Activated CD8-positive, alpha-beta memory T cell treated with anti-CD3 and anti-CD28 coated beads for 1 hour (primary cell): ENCODE data around the gene NUDCD2.
A peak's percentile ranks its signal among the peaks of the same experiment; 100 is the strongest.
"Not testable (repeated sequence)": the region's sequence is repeated elsewhere in the genome, so short reads cannot be mapped to it uniquely, and the experiment has no call there.

Source experiments
- DNase-seq, 2 donors: peaks; one replicate each; pipeline ENCODE4 v3.0.0-alpha.2; 2020; ENCODE audit warnings: low read depth in 1 of 2; ENCODE audit errors: extremely low read depth in 1 of 2

Gene NUDCD2

GRCh38 chr5:163434401-163434866, 25.5 kb downstream of the NUDCD2 start:
- DNase-seq: no peak

DNA sequence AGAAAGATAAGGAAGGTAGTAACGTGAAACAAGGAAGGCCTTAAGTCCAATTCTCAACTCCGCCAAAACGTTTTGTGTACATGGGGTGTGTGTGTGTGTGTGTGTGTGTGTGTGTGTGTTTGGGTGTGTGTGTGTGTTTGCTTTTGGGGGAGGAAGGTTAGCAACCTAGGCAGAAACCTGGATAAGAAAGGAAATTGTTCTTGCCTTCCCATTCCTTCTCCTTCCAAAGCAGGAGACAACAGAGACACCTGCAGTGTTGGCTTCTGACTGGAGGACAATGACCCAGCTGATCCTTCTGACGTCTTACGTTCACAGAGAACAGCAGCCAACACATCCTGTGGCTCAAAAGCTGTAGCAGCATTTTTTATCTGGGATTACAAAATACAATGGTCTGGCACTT, 26.6 kb downstream of the NUDCD2 start:
- no peak for DNase-seq

- DNase-seq: no peak
Measured at GRCh38 chr5:163432544-163432943, 27.4 kb downstream of the NUDCD2 start.

DNA sequence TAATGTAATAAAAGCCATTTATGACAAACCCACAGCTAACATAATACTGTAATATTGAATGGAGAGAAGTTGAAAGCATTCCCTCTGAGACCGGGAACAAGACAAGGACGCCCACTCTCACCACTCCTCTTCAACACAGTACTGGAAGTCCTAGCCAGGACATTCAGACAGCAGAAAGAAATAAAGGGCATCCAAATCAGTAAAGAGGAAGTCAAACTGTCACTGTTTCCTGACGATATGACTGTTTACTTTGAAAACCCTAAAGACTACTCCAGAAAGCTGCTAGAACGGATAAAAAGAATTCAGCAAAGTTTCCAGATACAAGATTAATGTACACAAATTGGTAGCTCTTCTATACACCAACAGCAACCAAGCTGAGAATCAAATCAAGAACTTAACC, 33.8 kb downstream of the NUDCD2 start:
- DNase-seq: not testable (repeated sequence)

- DNase-seq: no peak
Measured at GRCh38 chr5:163424836-163425235, 35.1 kb downstream of the NUDCD2 start.

GRCh38 chr5:163415673-163416072, 44.2 kb downstream of the NUDCD2 start:
- DNase-seq: not testable (repeated sequence)

GRCh38 chr5:163410505-163410904, 49.4 kb downstream of the NUDCD2 start:
- DNase-seq: no peak

GRCh38 chr5:163409384-163409783, 50.5 kb downstream of the NUDCD2 start:
- no peak for DNase-seq

DNA sequence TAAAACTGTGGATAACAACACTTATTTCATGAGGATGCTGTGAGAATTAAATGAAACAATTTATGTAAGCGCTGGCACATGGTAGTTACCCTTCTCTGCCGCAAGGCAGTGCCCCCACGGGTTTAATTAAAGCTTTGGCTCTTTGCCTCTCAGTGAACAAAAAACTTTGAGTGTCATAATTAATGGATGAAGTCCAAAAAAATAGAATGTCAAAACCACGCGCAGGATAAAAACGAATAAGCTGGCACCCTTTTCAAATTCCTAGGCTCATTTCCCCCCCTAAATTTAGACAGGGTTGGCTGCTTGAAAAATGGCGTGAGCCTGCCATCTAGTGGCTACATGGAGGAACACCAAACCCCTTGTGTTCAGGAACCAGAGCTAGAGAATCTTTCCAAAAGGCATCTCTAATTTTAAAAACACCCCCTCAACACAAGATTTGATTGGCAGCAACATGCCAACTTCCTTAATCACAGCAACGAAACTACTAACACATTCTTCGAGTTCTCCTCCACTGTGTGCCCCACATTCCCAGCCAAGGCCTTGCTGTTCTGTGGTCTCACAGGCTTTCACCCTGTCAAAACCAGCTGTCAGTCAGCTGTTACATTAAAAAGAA, 51.5 kb downstream of the NUDCD2 start:
- peak in 1 of 2 donors; percentile 29 for DNase-seq

DNA sequence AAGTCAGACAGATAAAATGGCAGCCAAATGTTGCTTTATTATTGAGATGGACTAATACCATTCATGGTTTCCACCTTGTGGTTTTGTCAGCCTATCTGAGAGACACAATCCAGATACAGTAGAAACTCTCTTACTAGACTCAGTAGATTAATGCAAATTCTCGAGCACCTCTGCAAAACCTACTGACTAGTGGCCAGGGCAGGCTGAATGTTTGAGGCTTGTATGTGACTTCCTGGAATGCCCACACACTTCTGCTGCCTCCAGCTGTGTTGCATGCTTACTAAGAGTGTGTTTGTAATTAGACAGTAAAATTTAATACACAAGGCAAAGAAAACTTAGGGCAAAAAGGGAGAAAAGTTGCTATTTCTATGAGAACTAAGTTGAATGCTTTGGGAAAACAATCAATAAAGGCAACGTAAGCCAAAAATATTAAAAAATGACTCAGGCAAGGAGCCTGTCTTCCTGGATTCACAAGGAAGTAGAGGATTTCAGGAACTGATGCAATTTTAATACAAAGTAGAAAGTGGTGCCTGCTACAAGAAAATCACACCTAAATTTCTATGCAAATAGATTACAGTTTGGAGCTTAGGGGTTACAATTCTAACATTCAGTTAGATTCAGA, 52.8 kb downstream of the NUDCD2 start:
- DNase-seq: no peak

DNA sequence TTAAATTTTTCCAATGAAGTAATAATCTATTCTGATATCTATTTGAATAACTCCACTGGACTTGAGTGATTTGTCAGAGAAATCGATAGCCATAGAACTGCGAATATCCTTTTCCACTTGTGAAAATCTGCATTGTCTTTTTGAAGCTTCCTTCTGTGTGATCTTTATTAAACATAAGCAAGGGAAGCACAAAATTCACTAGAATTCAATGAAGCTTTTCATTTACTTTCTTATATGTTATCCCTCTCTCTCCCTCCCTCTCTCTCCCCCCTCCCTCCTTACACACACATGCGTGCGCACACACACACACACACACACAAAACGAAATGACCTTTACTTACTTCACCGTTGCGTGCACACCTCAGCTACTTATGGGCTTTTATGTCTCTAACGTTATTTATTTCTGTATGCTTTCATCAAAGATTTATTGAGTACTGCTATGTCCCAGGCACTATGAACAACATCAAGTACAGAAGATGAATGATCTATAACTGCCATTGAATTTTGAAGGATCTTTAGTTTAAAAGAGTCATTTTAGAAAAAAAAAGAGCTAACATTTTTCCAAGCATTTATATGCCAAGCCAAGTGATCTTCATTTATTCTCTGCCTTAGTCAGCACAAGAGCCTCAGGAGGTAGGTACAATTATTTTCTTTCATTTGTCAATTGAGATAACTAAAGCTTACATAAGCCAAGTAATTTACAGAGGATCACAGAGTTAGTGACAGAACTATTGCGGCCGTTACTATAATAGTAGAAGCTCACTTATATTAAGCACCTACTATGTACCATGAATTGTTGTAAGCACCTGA, 55.3 kb downstream of the NUDCD2 start:
- no peak for DNase-seq

GRCh38 chr5:163402007-163402406, 57.9 kb downstream of the NUDCD2 start:
- no peak for DNase-seq

DNA sequence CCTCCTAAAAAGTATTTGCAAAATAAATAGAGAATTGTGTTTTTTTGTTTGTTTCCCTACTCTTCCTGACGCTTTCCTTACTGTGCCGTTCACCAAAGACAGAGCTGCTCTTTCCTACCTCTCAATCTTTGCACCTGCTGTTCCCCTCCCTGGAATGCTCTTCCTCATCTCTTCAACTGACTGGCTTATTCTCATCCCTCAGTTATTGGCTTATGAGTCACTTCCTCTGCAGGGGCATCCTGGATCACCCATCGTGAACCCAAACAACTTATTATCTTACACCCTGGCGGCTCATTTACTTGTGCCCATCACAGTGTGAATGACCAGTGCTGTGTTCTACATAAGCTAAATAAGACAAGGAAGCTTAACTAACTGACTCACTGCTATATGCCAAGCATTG, 58.6 kb downstream of the NUDCD2 start:
- no peak for DNase-seq

GRCh38 chr5:163399923-163400322, 60.0 kb downstream of the NUDCD2 start:
- DNase-seq: no peak

DNA sequence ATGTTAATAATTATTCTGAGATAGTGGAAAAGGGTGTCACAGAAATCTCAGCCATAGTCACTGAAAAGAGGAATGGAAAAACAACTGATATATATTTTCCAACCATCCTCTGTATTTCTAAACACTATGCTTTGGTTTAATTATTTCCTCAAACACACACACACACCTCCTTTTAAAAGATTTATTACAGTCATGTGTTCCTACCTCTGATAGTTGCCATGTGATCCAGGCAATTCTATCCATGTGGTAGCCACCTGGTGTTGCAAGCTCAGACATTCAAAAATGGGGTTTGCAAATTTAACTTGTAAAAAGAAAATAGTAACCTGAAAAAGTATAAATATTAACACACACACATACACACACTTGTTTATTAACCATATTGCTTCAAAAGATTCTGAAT, 62.5 kb downstream of the NUDCD2 start:
- no peak for DNase-seq

GRCh38 chr5:163396818-163397340, 63.0 kb downstream of the NUDCD2 start:
- not testable (repeated sequence) for DNase-seq
